ENCODE results near the gene FHIT.

Gene FHIT

DNA sequence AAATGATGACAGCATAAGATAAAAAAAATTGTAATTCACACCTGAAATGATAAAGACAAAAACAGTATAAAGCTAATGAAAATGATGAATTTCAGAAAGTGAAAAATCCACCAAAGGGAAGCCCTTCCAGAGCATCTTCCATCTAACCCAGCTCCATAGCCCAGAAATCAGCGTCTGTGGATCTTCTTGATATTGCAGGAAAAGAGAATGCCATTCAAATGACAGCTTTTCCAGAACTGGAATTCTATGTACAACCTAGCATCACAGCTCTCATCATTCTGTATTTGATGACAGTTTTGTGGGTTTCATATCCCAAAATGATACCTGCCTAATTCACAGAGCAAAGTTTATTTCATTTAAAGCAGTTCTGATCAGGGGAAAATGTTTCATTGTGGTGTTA is 267.3 kb downstream of the FHIT start:
- TF ChIP-seq, protein P1, sequence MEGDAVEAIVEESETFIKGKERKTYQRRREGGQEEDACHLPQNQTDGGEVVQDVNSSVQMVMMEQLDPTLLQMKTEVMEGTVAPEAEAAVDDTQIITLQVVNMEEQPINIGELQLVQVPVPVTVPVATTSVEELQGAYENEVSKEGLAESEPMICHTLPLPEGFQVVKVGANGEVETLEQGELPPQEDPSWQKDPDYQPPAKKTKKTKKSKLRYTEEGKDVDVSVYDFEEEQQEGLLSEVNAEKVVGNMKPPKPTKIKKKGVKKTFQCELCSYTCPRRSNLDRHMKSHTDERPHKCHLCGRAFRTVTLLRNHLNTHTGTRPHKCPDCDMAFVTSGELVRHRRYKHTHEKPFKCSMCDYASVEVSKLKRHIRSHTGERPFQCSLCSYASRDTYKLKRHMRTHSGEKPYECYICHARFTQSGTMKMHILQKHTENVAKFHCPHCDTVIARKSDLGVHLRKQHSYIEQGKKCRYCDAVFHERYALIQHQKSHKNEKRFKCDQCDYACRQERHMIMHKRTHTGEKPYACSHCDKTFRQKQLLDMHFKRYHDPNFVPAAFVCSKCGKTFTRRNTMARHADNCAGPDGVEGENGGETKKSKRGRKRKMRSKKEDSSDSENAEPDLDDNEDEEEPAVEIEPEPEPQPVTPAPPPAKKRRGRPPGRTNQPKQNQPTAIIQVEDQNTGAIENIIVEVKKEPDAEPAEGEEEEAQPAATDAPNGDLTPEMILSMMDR (IDR thresholded peaks at IDR 0.05; ENCODE audit: low read depth, low read length): no peak
- TF ChIP-seq EZH2phosphoT487 (IDR thresholded peaks at IDR 0.05; ENCODE audit: low read depth): no peak
- Histone ChIP-seq H4K20me1 (ENCODE audit: insufficient read depth, low read length) (no peaks in the 10 kb centered on the region), H3K9ac (ENCODE audit: low read length) (no peak overlapping the region), H3K4me1 (ENCODE audit: low read length) (no peaks in the 10 kb centered on the region), H3K27me3 (ENCODE audit: low read depth, low read length) (no peaks in the 10 kb centered on the region), H3K4me2 (ENCODE audit: low read length) (no peak overlapping the region), H3K9me3 (ENCODE audit: insufficient read depth, low read length) (no peaks in the 10 kb centered on the region), H3K36me3 (replicated peaks; ENCODE audit: low read depth, low read length) (no peaks in the 10 kb centered on the region), H3K4me3 (ENCODE audit: low read length) (no peak overlapping the region), H3K27ac (ENCODE audit: low read length) (no peak overlapping the region), H2AFZ (ENCODE audit: low read depth, low read length) (no peak overlapping the region), H3K79me2 (ENCODE audit: low read length) (no peaks in the 10 kb centered on the region)

DNA sequence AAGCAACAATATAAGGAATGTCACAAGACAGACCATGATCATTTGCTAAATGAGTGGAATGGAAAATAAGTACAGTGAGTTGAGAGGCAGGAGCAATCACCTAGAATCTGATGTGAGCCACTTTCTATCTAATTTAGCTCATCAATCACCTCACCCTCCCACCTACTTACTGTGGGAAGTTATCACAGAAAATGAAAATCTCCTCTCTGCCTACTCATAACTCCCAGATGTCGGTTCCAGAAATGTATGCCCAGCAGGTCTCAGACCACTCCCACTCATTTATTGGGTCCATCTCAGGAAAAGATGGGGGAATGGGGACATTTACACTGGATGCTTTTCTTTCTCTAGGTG is 270.9 kb downstream of the FHIT start:
- TF ChIP-seq, protein P1 (IDR thresholded peaks at IDR 0.05; ENCODE audit: low read depth, low read length): no peak
- TF ChIP-seq EZH2phosphoT487 (IDR thresholded peaks at IDR 0.05; ENCODE audit: low read depth): no peak
- H2AFZ ChIP-seq (ENCODE audit: low read depth, low read length): no peak overlapping the region
- no peaks in the 10 kb centered on the region for H3K9me3 ChIP-seq (ENCODE audit: insufficient read depth, low read length)
- H3K4me3 ChIP-seq (ENCODE audit: low read length): no peak overlapping the region
- H3K36me3 ChIP-seq (replicated peaks; ENCODE audit: low read depth, low read length): no peaks in the 10 kb centered on the region
- no peaks in the 10 kb centered on the region for H3K27me3 ChIP-seq (ENCODE audit: low read depth, low read length)
- no peak overlapping the region for H3K4me2 ChIP-seq (ENCODE audit: low read length)
- no peaks in the 10 kb centered on the region for H3K4me1 ChIP-seq (ENCODE audit: low read length)
- H3K79me2 ChIP-seq (ENCODE audit: low read length): no peaks in the 10 kb centered on the region
- H3K27ac ChIP-seq (ENCODE audit: low read length): no peak overlapping the region
- H4K20me1 ChIP-seq (ENCODE audit: insufficient read depth, low read length): no peaks in the 10 kb centered on the region
- H3K9ac ChIP-seq (ENCODE audit: low read length): no peak overlapping the region

DNA sequence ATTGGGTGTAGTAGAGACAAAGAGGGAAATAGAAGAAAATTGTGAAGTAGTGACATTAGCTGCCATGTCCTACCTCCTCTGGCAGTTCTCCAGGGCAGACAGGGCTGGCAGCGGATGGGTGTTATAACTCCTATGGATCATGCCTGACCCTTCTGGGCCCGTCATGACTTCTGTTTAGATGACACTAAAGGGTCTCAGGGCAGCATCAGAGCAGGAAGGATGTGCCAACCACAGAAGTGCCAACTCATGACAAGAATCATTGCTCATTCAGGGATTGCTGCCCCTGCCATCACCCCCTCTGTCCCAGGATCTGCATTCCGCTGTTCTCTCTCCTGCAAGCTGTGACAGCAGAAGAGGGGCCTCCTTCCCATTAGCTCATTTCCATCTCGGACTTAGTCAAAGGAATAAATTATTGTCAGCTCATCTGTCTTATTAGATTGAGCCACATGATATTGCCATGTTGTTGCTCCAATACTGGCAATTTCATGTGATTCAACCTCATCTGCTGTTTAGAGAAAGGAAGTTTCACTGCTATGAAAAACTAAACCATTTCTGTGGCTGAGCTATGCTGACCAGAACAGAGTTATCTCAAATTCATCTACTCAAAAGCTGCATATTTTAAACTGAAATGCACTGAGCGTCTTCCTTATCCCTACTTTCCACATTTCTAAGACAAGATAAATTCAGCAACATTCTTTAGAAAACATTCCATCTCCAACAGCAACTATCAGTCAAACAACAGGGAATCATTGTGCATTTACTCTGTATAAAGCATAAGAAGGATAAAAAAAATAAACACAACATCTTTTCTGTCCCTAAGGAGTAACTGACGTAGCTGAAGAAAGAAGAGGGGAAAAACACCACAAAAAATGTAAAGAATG is 271.6 kb downstream of the FHIT start:
- Histone ChIP-seq H3K4me1 (ENCODE audit: low read length) (no peaks in the 10 kb centered on the region), H3K4me2 (ENCODE audit: low read length) (no peak overlapping the region), H2AFZ (ENCODE audit: low read depth, low read length) (no peak overlapping the region), H3K4me3 (ENCODE audit: low read length) (no peak overlapping the region), H4K20me1 (ENCODE audit: insufficient read depth, low read length) (no peaks in the 10 kb centered on the region), H3K9me3 (ENCODE audit: insufficient read depth, low read length) (no peaks in the 10 kb centered on the region), H3K9ac (ENCODE audit: low read length) (no peak overlapping the region), H3K27ac (ENCODE audit: low read length) (no peak overlapping the region), H3K79me2 (ENCODE audit: low read length) (no peaks in the 10 kb centered on the region), H3K36me3 (replicated peaks; ENCODE audit: low read depth, low read length) (no peaks in the 10 kb centered on the region), H3K27me3 (ENCODE audit: low read depth, low read length) (no peaks in the 10 kb centered on the region)
- TF ChIP-seq, protein P1 (IDR thresholded peaks at IDR 0.05; ENCODE audit: low read depth, low read length): no peak
- no peak for TF ChIP-seq EZH2phosphoT487 (IDR thresholded peaks at IDR 0.05; ENCODE audit: low read depth)

DNA sequence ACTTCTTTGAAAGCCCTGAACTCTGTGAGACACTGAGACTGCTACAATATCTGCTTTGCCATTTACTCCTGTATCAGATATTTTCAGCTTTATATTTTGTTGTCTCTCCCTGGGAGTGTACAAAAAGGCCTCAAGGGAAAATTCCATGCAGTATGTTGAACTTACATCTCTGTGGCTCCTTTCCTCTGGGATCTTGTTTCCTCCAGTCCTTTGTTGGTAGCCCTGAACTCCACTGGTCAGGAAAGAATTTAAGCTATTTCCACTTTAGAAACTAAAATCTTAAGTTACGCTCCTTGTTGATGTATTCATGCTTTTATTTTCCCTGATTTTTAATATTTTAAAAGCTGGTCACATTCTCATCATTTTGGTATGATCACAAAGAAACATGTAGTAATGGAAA is 277.9 kb downstream of the FHIT start:
- Histone ChIP-seq H3K4me3 (ENCODE audit: low read length) (no peak overlapping the region), H3K4me2 (ENCODE audit: low read length) (no peak overlapping the region), H3K9me3 (ENCODE audit: insufficient read depth, low read length) (peaks cover 15% of the 10 kb centered on the region; the same call in 1 of the 2 replicates), H4K20me1 (ENCODE audit: insufficient read depth, low read length) (no peaks in the 10 kb centered on the region), H3K4me1 (ENCODE audit: low read length) (no peaks in the 10 kb centered on the region), H3K27ac (ENCODE audit: low read length) (no peak overlapping the region), H3K36me3 (replicated peaks; ENCODE audit: low read depth, low read length) (peaks cover 6% of the 10 kb centered on the region), H3K9ac (ENCODE audit: low read length) (no peak overlapping the region), H3K27me3 (ENCODE audit: low read depth, low read length) (no peaks in the 10 kb centered on the region), H3K79me2 (ENCODE audit: low read length) (no peaks in the 10 kb centered on the region), H2AFZ (ENCODE audit: low read depth, low read length) (no peak overlapping the region)
- TF ChIP-seq, protein P1 (IDR thresholded peaks at IDR 0.05; ENCODE audit: low read depth, low read length): no peak
- no peak for TF ChIP-seq EZH2phosphoT487 (IDR thresholded peaks at IDR 0.05; ENCODE audit: low read depth)
